HG03060 (cell line): ENCODE measurements around the gene MMP23B.

Experiments used
- ATAC-seq: cut with Tn5 transposase; IDR thresholded peaks from one replicate; pipeline ENCODE4 v1.9.1; 2021; ENCODE audit warnings: low read depth, moderate number of reproducible peaks; ENCODE audit not compliant: unreplicated experiment

The MMP23B gene

GRCh38 chr1:1618396-1619068, 13.4 kb upstream of the MMP23B start:
- ATAC-seq: no peak

DNA sequence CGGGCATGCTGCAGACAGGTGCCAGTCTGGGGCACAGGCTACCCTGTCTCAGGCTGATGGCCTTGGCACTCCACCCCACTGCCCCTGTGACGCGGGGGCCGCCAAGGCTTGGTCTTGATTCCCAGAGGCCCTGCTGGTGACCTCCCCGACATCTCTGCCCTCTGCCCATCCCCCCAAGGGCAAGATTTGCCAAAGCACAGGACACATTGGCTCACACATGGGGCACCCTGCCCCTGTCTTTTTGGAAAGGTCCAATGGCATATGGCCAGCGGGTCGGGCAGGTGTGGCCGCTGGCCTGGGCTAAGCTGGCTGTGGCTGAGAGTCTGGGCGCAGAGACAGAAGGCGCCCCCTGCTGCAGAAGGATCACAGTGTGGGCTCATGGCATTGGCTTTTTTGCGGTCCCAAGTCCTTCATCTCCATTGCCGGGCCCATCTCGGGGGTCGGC, 12.0 kb upstream of the MMP23B start:
- ATAC-seq: no peak

- ATAC-seq: no peak
Observed at GRCh38 chr1:1620433-1621139, 11.4 kb upstream of the MMP23B start.

- no peak for ATAC-seq
Observed at GRCh38 chr1:1621173-1622009, 10.6 kb upstream of the MMP23B start.

DNA sequence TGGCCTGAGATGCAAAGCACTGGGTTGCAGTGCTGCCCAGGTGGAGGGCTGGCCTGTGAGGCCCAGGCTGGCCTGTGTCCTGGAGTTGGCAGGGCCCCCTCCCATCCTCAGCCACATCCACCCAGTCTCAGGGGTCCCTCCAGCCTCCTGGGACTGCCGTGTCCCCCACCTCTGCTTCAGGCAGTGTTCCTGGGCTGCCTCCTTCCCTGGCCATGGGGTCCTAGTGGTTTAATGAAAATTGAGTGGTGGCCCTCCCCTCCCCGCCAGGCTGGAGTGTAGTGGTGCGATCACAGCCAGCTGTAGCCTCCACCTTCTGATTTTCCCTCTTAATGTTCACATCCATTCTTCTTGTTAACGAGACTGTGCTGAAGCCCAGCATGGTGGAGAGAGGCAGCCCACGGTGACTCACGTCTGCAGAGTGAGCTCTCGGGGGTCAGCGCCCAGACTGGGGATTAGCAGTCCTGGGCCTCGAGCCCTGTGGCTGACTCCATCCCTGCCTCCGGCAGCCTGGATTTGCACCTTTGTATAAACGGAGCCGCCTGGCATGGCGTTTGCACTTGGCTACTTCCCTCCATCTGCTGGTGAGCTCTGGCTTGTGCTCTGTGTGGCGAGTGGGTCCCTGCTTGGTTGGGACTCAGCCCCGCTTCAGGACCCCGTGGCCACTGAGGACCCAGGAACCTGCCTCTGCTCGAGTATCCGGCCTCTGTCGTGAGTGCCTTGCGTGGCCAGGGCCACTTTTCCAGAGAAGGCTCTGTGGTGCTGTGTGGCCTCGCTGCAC, 9.8 kb upstream of the MMP23B start:
- no peak for ATAC-seq

- no peak for ATAC-seq
Observed at GRCh38 chr1:1622788-1623094, 9.2 kb upstream of the MMP23B start.

DNA sequence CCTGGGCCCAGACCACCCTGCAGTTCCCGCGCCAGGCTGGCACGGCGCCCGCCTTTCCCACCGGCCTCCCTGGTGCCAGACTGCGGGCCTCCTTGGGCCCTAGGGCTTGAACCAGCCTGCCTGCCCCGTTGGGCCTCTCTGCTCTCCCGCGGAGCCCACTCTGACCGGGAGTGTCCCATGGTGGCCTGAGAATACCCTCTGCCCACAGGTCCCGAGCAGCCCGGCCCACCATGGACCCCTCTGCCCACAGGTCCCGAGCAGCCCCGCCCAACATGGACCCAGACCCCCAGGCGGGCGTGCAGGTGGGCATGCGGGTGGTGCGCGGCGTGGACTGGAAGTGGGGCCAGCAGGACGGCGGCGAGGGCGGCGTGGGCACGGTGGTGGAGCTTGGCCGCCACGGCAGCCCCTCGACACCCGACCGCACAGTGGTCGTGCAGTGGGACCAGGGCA, 8.8 kb upstream of the MMP23B start:
- ATAC-seq: no peak

DNA sequence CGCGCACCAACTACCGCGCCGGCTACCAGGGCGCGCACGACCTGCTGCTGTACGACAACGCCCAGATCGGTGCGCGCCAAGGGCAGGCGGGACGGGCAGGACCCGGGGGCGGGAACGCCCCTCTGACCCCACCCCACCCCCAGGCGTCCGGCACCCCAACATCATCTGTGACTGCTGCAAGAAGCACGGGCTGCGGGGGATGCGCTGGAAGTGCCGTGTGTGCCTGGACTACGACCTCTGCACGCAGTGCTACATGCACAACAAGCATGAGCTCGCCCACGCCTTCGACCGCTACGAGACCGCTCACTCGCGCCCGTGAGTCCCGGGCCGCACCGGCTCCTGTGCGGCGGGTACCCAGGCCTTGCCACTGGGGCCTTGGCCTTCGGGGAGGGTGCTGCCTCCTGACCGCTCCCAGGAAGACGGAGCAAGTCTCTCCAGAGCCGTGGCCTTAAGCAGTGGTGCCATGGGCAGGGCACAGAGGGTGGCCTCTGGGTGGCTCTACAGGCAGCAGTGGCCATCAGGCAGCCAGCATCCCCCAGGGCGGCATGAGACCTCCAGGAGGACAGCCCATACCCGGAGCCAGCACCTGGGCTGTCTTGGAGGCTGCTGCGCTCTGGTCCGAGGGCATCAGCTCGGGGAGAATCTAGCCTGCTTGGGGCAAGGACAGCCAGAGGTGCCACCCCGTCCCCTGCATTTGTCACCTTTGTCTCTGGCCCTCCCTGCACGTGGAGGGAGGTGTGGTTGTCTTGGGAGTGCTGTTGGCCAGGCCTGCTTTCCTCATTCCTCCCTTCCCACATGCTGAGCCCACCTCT, 8.1 kb upstream of the MMP23B start:
- ATAC-seq: no peak

- no peak for ATAC-seq
Observed at GRCh38 chr1:1624443-1625403, 7.2 kb upstream of the MMP23B start.

- no peak for ATAC-seq
Observed at GRCh38 chr1:1625404-1625775, 6.6 kb upstream of the MMP23B start.

DNA sequence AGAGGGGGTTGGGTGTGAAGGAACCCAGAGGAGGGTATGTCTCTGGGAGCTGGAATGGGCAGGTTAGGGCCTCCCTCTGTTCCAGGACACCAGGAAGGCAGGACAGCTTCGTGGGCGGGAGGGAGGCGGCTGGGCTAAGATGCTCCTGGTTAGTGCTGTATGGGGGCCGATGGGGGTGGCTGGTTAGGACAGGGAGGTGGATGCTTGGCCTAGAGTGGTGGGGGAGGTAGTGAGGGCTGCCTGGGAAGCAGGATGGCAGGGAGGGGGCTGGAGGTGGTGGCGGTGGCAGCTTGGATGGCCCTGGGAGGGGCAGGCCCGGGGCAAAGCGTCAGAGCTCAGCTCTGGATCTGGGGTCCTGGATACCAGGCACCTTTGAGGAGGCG, 6.2 kb upstream of the MMP23B start:
- ATAC-seq: no peak

GRCh38 chr1:1626207-1627141, 5.5 kb upstream of the MMP23B start:
- ATAC-seq: no peak

GRCh38 chr1:1627261-1627828, 4.6 kb upstream of the MMP23B start:
- ATAC-seq: no peak

DNA sequence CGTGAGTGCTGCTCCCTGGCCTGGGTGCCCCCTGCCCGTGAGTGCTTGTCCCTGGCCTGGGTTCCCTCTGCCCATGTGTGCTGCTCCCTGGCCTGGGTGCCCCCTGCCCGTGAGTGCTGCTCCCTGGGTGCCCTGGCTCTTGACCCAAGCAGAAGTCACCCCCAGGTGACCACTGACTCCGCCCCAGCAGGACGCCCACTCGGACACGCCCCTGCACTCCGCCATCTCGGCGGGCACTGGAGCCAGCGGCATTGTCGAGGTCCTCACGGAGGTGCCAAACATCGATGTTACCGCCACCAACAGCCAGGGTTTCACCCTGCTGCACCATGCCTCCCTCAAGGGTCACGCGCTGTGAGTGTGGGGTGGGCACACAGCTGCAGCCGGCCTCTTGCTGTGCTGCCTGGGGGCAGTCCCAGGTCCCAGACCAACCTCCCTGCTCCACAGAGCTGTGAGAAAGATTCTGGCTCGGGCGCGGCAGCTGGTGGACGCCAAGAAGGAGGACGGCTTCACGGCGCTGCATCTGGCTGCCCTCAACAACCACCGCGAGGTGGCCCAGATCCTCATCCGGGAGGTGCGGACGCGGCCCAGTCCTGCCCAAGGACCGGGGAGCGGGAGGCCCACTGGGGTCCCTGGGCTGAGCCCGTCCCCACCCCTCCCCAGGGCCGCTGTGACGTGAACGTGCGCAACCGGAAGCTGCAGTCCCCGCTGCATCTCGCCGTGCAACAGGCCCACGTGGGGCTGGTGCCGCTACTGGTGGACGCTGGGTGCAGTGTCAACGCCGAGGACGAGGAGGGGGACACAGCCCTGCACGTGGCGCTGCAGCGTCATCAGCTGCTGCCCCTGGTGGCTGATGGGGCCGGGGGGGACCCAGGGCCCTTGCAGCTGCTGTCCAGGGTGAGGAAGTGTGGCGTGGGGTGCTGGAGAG, 3.9 kb upstream of the MMP23B start:
- no peak for ATAC-seq

DNA sequence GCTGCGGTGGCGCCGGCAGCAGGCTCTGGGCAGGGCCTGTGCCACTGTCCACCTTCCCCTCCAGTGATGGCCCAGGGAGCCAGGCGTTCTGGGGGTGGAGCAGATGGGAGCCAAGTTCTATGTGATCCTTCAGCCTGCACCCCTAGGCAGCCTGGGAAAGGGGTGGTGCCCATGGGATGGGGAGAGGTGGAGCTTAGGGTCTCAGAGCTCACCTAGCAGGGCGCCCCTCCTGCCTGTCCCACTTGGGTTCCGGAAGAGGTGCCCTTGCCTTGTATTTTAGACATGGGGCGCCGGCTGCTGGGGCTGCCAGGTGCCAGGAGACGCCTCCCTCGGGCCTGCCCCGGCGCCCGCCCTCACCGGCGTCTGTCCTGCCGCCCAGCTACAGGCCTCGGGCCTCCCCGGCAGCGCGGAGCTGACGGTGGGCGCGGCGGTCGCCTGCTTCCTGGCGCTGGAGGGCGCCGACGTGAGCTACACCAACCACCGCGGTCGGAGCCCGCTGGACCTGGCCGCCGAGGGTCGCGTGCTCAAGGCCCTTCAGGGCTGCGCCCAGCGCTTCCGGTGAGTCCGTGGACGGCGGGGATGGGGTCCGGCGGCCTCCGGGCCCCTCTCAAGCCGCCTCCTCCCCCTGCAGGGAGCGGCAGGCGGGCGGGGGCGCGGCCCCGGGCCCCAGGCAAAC, 3.1 kb upstream of the MMP23B start:
- ATAC-seq: no peak
